NOMO-1 (cell line): Measurements from ENCODE around the gene C2orf78.
"Not testable (repeated sequence)": the region's sequence is repeated elsewhere in the genome, so short reads cannot be mapped to it uniquely, and the experiment has no call there.

Source experiments
- DNase-seq, 2 experiments: peaks; one replicate each; lab custom pipeline; 2025; ENCODE audit not compliant: unreplicated experiment in 2 of 2; lab: John Stamatoyannopoulos, UW

C2orf78 gene

DNA sequence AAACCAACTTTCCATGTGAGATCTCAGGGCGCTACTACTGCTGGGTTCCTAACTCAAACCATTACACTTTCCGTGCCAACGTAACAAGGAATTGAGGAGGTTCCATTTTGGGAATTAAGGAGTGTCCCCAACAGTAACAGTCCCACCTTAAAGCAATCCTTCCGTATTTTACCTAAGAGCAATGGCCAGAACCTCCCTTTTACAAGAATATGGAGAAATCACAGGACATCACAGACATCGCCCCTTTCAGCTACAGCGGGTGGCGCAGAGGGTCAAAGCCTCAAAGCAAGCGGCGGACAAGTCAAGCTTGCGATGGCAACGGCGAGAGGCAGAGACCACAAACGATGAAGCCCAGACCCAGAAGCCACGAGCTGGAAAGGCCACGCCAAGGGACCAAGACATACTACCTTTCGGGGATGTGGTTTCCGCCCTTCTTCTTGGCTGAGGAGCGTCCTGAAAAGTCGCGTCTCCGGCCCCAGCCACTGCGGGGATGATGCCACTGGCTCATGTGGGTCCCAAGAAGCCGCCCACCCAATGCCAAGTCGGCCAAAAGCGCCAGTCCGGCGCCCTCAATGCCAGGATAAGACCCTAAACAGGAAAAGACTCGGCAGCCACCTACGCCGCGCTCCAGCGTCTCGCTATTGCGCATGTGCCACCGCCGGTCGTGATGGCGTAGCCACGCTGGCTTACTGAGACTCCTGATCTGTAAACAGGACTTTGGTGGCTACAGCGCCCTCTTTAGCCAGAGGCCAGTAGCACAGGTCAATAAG, 4.3 kb upstream of the C2orf78 start, which contains the start of gene DUSP11:
DUSP11 (minus strand) TSS at position 637 of the 770 bp plus-strand sequence; CDS start at position 508, 129 bp downstream.
- peak; percentile 81 to 95 for DNase-seq

GRCh38 chr2:73780237-73780582, 3.8 kb upstream of the C2orf78 start:
- no peak for DNase-seq

GRCh38 chr2:73783402-73783801, 581 bp upstream of the C2orf78 start:
- DNase-seq, result not testable (repeated sequence)

DNA sequence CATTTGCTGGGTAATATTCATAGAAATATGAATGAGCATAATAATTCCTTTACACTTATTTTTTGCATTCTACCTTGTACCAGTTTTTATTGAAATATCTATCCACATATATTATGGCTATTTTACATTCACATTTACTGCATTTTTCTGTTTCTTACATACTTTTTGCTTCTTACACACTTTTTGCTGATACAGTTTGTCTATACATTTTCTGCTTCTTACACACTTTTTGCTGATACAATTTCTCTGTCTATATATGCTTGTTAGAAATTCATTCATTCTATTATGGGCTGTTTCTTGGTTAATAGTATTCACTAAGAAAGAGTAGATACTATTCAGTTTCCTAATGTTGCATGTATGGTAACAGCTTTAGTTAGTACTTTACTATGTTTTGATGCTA, 27.9 kb downstream of the C2orf78 start:
- no peak for DNase-seq

- no peak for DNase-seq
These were observed 28.7 kb downstream of the C2orf78 start for GRCh38 chr2:73812635-73813034.

- no peak for DNase-seq
These were observed 34.3 kb downstream of the C2orf78 start for GRCh38 chr2:73818296-73818695.

GRCh38 chr2:73821227-73821626, 37.2 kb downstream of the C2orf78 start:
- no peak for DNase-seq

DNA sequence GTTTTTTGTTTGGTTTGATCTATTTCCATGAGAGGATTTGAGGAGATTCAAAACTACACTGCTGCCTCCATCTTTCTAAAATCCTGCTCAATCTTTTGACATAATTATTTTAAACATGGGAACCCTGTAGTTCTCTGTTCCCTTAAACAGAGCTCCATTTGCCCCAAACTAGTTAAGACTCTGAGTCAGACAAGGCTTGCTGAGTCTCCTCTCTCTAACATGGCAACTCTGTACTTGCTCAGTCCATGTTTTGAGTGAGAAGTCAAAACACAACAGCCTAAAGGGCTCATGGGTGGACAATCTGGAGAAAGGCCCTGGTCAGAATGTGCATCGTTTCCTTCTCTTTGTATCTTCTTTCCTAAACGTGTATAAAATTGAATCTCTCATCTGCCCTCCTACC, 37.7 kb downstream of the C2orf78 start:
- DNase-seq, result no peak

DNA sequence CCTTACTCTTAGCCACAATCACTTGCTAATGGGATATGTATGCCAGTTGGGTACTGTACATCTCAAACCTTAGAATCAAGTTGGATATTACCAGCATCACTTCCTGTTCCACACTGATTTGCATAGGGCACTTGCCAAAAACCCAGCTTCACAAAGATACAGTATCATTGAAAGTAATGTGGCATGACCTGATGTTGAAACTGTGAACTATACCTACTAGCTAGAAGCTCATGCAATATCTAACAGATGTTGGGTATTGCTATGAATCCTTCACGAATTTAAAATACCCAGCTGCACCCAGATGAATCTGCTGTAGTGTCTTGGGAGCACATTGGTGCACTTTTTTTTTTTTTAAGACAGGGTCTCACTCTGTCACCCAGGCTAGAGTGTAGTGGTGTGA, 38.3 kb downstream of the C2orf78 start:
- no peak for DNase-seq

- no peak for DNase-seq
These were observed 39.0 kb downstream of the C2orf78 start for GRCh38 chr2:73822991-73823390.

- no peak for DNase-seq
These were observed 39.4 kb downstream of the C2orf78 start for GRCh38 chr2:73823416-73823815.

- peak; percentile 14 to 70 for DNase-seq
These were observed 40.0 kb downstream of the C2orf78 start for GRCh38 chr2:73823916-73824523.

- DNase-seq, result no peak
These were observed 41.4 kb downstream of the C2orf78 start for GRCh38 chr2:73825408-73825807.

- DNase-seq, result peak; percentile 26 to 59
These were observed 43.0 kb downstream of the C2orf78 start for GRCh38 chr2:73827018-73827417.

GRCh38 chr2:73827660-73828388, 43.8 kb downstream of the C2orf78 start:
- DNase-seq, result no peak

DNA sequence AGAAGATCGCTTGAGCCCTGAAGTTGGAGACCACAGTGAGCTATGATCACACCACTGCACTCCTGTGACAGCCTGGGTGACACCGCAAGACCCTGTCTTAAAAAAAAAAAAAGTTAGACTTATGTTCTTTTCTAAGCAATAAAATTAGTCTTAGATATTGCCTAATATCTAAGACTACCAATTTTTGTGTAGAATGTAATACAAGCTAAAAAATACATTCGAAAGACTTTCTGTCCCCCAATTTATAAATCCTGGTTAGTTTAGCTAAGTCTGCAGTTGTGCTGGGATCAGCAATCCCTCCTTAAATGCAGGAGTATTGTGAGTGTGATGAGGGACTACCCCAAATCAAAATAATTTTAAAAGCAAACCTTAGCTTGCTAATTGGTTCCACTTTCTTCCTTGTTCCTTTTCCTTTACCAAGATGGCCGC, 44.4 kb downstream of the C2orf78 start:
- no peak for DNase-seq

DNA sequence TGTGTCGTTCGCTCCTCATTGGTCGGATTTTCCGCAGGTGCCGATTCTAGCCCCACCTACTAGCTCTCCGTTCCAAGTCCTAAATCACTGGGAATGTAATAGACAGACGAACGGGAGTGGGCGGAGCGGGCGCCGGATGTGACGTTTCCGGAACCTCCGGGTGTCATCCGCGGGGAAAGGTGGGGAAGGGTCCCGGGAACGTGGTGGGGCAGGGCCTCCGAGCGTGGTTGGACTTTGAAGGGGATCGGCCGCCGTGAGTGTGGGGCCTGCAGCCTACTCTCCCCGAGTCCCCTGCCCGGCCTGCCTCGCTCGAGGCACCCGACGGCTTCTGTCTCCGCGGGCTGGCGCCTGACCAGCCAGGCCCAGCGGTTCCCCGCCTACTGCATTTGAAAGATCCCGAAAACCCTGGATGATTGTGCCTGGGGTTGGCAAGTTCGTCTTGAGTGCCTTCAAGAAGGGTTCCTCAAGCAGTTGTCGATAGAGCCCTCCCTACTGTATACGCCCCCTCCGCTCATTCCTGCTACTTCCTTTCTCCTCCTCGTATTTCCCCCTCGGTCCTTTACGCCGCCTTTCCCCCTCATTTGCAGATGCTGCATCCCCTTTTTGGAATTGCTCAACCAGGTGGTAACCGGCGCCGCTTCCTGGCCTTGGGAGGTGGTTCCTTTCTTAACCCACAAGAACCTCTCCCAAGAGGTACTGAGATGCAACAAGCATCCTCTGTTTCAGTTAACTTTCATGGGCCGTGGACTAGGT, 45.0 kb downstream of the C2orf78 start, which contains the start of gene STAMBP:
STAMBP (plus strand) TSS at position 144 of the 753 bp plus-strand sequence. CDS start 1,896 bp downstream, outside the sequence.
- peak; percentile 95 to 97 for DNase-seq

- DNase-seq, result peak; percentile 14 to 16
These were observed 47.0 kb downstream of the C2orf78 start for GRCh38 chr2:73830871-73831401.

DNA sequence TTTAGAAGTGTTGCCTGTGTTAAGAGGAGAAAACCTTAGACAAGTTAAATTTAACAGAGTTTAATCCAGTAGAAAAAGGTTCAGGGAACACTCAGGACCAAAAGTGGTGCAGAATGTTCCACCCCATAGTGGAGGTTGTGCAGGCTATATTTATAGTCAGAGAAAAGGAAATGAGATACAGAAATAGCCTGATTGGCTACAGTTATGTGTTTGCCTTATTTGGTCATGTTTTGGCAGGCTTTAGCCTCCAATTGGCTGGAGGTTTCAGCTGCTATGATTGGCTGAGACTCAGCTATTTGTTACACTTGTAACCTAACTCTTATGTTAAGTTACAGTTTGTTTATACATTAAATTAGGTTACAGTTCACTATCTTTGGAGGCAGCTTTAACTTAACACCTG, 48.9 kb downstream of the C2orf78 start:
- no peak for DNase-seq

- DNase-seq, result no peak
These were observed 52.4 kb downstream of the C2orf78 start for GRCh38 chr2:73836141-73836943.
